ENCODE data around the gene CDC25C.

CDC25C gene

GRCh38 chr5:138354926-138355378 is 23.3 kb upstream of the CDC25C start:
- Histone ChIP-seq H3K27me3 (ENCODE audit: control insufficient read depth, insufficient read depth, low read length) (no peaks in the 10 kb centered on the region), H3K9ac (ENCODE audit: low read depth, low read length) (no peak overlapping the region), H3K4me1 (ENCODE audit: control insufficient read depth, insufficient read depth, low read length) (peaks cover 4% of the 10 kb centered on the region), H3K36me3 (ENCODE audit: control insufficient read depth, insufficient read depth, low read length) (no peaks in the 10 kb centered on the region), H3K9me3 (ENCODE audit: control insufficient read depth, insufficient read depth, low read length) (peaks cover 3% of the 10 kb centered on the region), H3K4me3 (ENCODE audit: low read depth, low read length) (peak overlapping the region; percentile 95)

- Histone ChIP-seq H3K36me3 (ENCODE audit: control insufficient read depth, insufficient read depth, low read length) (no peaks in the 10 kb centered on the region), H3K27me3 (ENCODE audit: control insufficient read depth, insufficient read depth, low read length) (no peaks in the 10 kb centered on the region), H3K4me1 (ENCODE audit: control insufficient read depth, insufficient read depth, low read length) (peaks cover 4% of the 10 kb centered on the region), H3K9me3 (ENCODE audit: control insufficient read depth, insufficient read depth, low read length) (peaks cover 3% of the 10 kb centered on the region), H3K4me3 (ENCODE audit: low read depth, low read length) (peak overlapping the region; percentile 95), H3K9ac (ENCODE audit: low read depth, low read length) (no peak overlapping the region)
Measured at GRCh38 chr5:138354387-138354786, 22.8 kb upstream of the CDC25C start.

- Histone ChIP-seq H3K9ac (ENCODE audit: low read depth, low read length) (peak overlapping the region; percentile 91), H3K27me3 (ENCODE audit: control insufficient read depth, insufficient read depth, low read length) (no peaks in the 10 kb centered on the region), H3K36me3 (ENCODE audit: control insufficient read depth, insufficient read depth, low read length) (no peaks in the 10 kb centered on the region), H3K9me3 (ENCODE audit: control insufficient read depth, insufficient read depth, low read length) (peaks cover 3% of the 10 kb centered on the region), H3K4me3 (ENCODE audit: low read depth, low read length) (peak overlapping the region; percentile 95), H3K4me1 (ENCODE audit: control insufficient read depth, insufficient read depth, low read length) (peaks cover 4% of the 10 kb centered on the region)
Measured at GRCh38 chr5:138353560-138354080, 22.0 kb upstream of the CDC25C start.

- Histone ChIP-seq H3K9me3 (ENCODE audit: control insufficient read depth, insufficient read depth, low read length) (peaks cover 3% of the 10 kb centered on the region), H3K4me1 (ENCODE audit: control insufficient read depth, insufficient read depth, low read length) (peaks cover 4% of the 10 kb centered on the region), H3K36me3 (ENCODE audit: control insufficient read depth, insufficient read depth, low read length) (peaks cover 2% of the 10 kb centered on the region), H3K9ac (ENCODE audit: low read depth, low read length) (peak overlapping the region; percentile 91), H3K4me3 (ENCODE audit: low read depth, low read length) (peak overlapping the region; percentile 95), H3K27me3 (ENCODE audit: control insufficient read depth, insufficient read depth, low read length) (no peaks in the 10 kb centered on the region)
Measured at GRCh38 chr5:138352722-138353559, 21.3 kb upstream of the CDC25C start.

GRCh38 chr5:138352071-138352721 is 20.6 kb upstream of the CDC25C start, which contains the start of gene KDM3B:
KDM3B (plus strand) TSS chr5:138352685; CDS start chr5:138352796, 111 bp downstream.
- Histone ChIP-seq H3K36me3 (ENCODE audit: control insufficient read depth, insufficient read depth, low read length) (peaks cover 9% of the 10 kb centered on the region), H3K4me1 (ENCODE audit: control insufficient read depth, insufficient read depth, low read length) (peaks cover 4% of the 10 kb centered on the region), H3K27me3 (ENCODE audit: control insufficient read depth, insufficient read depth, low read length) (no peaks in the 10 kb centered on the region), H3K9ac (ENCODE audit: low read depth, low read length) (peak within 1 kb of the TSS; percentile 91), H3K4me3 (ENCODE audit: low read depth, low read length) (peak within 1 kb of the TSS; percentile 95), H3K9me3 (ENCODE audit: control insufficient read depth, insufficient read depth, low read length) (peaks cover 3% of the 10 kb centered on the region)

- Histone ChIP-seq H3K27me3 (ENCODE audit: control insufficient read depth, insufficient read depth, low read length) (no peaks in the 10 kb centered on the region), H3K4me1 (ENCODE audit: control insufficient read depth, insufficient read depth, low read length) (peaks cover 4% of the 10 kb centered on the region), H3K36me3 (ENCODE audit: control insufficient read depth, insufficient read depth, low read length) (peaks cover 15% of the 10 kb centered on the region), H3K9ac (ENCODE audit: low read depth, low read length) (no peak overlapping the region), H3K4me3 (ENCODE audit: low read depth, low read length) (no peak overlapping the region), H3K9me3 (ENCODE audit: control insufficient read depth, insufficient read depth, low read length) (peaks cover 3% of the 10 kb centered on the region)
Measured at GRCh38 chr5:138351517-138351916, 19.9 kb upstream of the CDC25C start.

- Histone ChIP-seq H3K4me3 (ENCODE audit: low read depth, low read length) (no peak overlapping the region), H3K4me1 (ENCODE audit: control insufficient read depth, insufficient read depth, low read length) (peaks cover 4% of the 10 kb centered on the region), H3K36me3 (ENCODE audit: control insufficient read depth, insufficient read depth, low read length) (peaks cover 16% of the 10 kb centered on the region), H3K9ac (ENCODE audit: low read depth, low read length) (no peak overlapping the region), H3K27me3 (ENCODE audit: control insufficient read depth, insufficient read depth, low read length) (no peaks in the 10 kb centered on the region), H3K9me3 (ENCODE audit: control insufficient read depth, insufficient read depth, low read length) (peaks cover 3% of the 10 kb centered on the region)
Measured at GRCh38 chr5:138351056-138351455, 19.5 kb upstream of the CDC25C start.

- Histone ChIP-seq H3K4me3 (ENCODE audit: low read depth, low read length) (no peak overlapping the region), H3K36me3 (ENCODE audit: control insufficient read depth, insufficient read depth, low read length) (peaks cover 20% of the 10 kb centered on the region), H3K9ac (ENCODE audit: low read depth, low read length) (no peak overlapping the region), H3K9me3 (ENCODE audit: control insufficient read depth, insufficient read depth, low read length) (peaks cover 3% of the 10 kb centered on the region), H3K4me1 (ENCODE audit: control insufficient read depth, insufficient read depth, low read length) (peaks cover 4% of the 10 kb centered on the region), H3K27me3 (ENCODE audit: control insufficient read depth, insufficient read depth, low read length) (no peaks in the 10 kb centered on the region)
Measured at GRCh38 chr5:138350563-138350890, 18.9 kb upstream of the CDC25C start.

- peaks cover 3% of the 10 kb centered on the region for H3K9me3 ChIP-seq (ENCODE audit: control insufficient read depth, insufficient read depth, low read length)
- H3K4me3 ChIP-seq (ENCODE audit: low read depth, low read length) = no peak overlapping the region
- peaks cover 4% of the 10 kb centered on the region for H3K4me1 ChIP-seq (ENCODE audit: control insufficient read depth, insufficient read depth, low read length)
- H3K27me3 ChIP-seq (ENCODE audit: control insufficient read depth, insufficient read depth, low read length) = no peaks in the 10 kb centered on the region
- no peak overlapping the region for H3K9ac ChIP-seq (ENCODE audit: low read depth, low read length)
- H3K36me3 ChIP-seq (ENCODE audit: control insufficient read depth, insufficient read depth, low read length) = peaks cover 25% of the 10 kb centered on the region
Measured at GRCh38 chr5:138349852-138350562, 18.4 kb upstream of the CDC25C start.

GRCh38 chr5:138346889-138347288 is 15.3 kb upstream of the CDC25C start:
- Histone ChIP-seq H3K36me3 (ENCODE audit: control insufficient read depth, insufficient read depth, low read length) (peaks cover 40% of the 10 kb centered on the region), H3K4me1 (ENCODE audit: control insufficient read depth, insufficient read depth, low read length) (peaks cover 6% of the 10 kb centered on the region), H3K4me3 (ENCODE audit: low read depth, low read length) (no peak overlapping the region), H3K9me3 (ENCODE audit: control insufficient read depth, insufficient read depth, low read length) (no peaks in the 10 kb centered on the region), H3K27me3 (ENCODE audit: control insufficient read depth, insufficient read depth, low read length) (no peaks in the 10 kb centered on the region), H3K9ac (ENCODE audit: low read depth, low read length) (no peak overlapping the region)

- no peaks in the 10 kb centered on the region for H3K27me3 ChIP-seq (ENCODE audit: control insufficient read depth, insufficient read depth, low read length)
- H3K9me3 ChIP-seq (ENCODE audit: control insufficient read depth, insufficient read depth, low read length) = no peaks in the 10 kb centered on the region
- no peak overlapping the region for H3K9ac ChIP-seq (ENCODE audit: low read depth, low read length)
- H3K36me3 ChIP-seq (ENCODE audit: control insufficient read depth, insufficient read depth, low read length) = peaks cover 45% of the 10 kb centered on the region
- no peak overlapping the region for H3K4me3 ChIP-seq (ENCODE audit: low read depth, low read length)
- H3K4me1 ChIP-seq (ENCODE audit: control insufficient read depth, insufficient read depth, low read length) = peaks cover 6% of the 10 kb centered on the region
Measured at GRCh38 chr5:138344887-138345622, 13.5 kb upstream of the CDC25C start.
